ENCODE measurements around the gene NELFA.

DNA sequence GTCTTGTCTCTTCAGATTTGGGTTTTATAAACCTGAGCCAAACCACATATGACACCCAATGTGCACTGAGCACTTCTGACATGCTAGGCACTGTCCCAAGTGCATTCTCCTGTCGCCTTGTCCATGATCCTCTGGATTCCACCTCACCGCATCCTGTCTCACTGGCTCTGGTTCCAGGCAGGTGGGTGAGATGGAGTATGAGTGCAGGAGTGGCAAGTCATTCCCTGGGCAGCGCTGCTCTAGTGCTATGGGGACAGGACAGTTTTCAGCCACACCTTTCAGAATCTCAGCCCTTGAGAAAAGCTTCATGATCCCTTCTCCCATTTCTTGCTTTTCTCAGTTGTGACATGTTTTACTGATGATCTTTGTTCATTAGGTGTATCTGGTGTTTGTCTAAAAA is 71.2 kb downstream of the NELFA start:
- TF ChIP-seq TAF1 (IDR thresholded peaks at IDR 0.05; ENCODE audit: borderline replicate concordance, insufficient read depth, low read length) (no peak), POLR2AphosphoS5 (IDR thresholded peaks at IDR 0.05; ENCODE audit: low read depth, low read length) (no peak), SIN3A (IDR thresholded peaks at IDR 0.05; ENCODE audit: borderline replicate concordance, insufficient read depth, low read length) (no peak)

Measured in PFSK-1 (cell line).